GM19455 (cell line): ENCODE data around the gene LHX5.

Experiments
- ATAC-seq: cut with Tn5 transposase; IDR thresholded peaks from one replicate; pipeline ENCODE4 v1.9.1; 2021; ENCODE audit not compliant: unreplicated experiment

The LHX5 gene

DNA sequence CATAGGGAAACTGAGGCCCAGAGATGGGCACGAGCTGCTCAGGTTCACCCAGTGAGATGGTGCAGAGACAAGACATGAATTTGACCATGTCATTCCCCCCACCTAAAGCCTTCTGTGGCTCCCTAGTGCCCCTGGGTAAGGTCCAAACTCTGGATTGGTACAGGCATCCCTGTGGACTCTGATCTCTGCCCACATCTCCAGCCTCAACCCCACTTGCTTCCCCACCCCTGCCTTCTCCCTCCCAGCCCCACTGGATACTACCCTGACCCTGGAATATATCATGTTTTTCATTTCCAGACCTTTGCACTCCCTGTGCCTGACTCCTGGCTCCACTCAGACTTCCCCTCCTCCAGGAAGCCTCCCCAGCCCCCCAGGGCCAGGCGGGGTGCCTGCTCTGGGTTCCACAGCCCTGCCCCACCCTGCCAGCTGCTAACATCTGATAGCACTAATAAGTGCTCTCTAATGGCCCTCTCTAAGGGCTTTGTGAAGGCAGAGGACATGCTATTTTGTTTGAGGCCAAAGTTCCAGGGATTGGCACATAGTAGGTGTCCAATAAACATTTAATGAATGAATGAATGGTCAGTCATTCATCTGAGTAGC, 50.6 kb downstream of the LHX5 start:
- no peak for ATAC-seq

DNA sequence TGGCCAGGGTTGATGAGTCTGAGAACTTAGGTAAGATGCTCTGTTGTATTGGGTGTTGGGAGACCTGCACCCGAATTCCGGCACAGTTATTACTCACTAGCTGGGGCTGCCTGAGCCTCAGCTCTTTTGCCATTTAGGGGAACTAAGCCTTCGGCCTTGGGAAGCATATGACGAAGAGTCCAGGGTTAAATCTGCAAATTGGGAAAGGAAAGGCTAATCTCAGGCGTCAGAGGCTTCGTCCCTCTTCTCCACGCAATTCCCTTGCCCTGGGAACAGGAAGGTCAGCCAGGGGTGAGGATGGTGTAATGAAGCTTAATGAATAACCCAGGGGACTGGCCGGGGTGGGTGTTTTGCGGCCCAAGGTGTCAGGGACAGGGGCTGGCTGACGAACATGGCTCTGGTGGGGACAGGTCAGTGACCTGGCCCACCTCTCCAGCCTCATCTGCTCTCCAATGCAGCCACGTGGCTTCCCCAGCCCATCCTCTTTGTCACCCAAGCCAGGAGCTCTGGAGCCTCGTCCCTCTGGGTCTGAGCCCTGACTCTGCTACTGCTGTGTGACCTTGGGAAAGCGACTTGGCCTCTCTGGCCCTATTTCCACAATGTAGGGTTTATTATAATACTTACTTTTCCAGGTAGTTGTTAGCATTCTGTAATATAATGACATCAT, 53.3 kb downstream of the LHX5 start:
- ATAC-seq = no peak

DNA sequence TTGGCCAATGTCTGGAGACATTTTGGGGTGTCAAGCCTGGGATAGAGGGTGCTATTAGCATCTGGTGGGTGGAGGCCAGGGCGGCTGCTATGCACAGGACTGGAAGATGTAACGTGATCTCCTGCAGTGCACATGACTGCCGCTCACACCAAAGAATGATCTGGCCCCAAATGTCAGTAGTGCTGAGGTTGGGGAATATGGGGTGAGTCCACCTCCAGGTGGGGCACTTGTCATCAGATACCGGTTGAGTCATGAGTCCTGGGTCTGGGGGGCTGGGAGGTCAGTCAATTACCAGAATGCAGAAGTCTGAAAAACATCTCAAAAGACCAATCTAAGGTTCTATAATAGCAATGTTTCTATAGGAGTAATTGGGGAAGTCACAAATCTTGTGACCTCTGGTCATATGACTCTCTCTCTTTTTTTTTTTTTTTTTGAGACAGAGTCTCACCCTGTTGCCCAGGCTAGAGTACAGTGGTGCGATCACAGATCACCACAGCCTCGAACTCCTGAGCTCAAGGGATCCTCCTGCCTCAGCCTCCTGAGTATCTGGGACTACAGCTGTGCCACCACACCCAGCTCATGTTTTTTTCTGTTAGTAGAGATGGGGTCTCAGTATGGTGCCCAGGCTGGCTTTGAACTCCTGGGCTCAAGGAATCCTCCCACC, 55.4 kb downstream of the LHX5 start:
- no peak for ATAC-seq

DNA sequence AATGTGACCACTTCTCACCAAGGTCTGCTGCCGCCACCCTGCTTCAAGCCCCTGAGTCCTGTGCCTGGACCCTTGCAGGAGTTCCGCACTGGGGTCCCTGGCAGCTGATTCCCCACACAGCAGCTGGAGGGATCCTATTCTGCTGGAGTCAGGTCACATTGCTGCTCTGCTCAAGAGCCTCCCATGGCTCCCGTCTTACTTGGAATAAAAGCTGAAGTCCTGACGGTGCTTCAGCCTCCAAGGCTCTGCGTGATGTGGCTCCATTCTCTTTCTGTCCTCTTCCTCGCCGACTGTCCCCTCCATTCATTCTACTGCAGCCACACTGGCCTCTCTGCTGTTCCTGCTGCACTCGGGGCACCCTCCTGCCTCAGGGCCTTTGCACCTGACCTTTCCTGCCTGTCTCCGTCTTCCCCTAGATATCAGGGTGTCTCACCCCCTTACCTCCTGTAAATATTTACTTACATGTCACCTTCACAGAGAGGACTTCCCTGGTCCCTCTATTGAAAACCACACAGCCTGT, 57.1 kb downstream of the LHX5 start:
- no peak for ATAC-seq

DNA sequence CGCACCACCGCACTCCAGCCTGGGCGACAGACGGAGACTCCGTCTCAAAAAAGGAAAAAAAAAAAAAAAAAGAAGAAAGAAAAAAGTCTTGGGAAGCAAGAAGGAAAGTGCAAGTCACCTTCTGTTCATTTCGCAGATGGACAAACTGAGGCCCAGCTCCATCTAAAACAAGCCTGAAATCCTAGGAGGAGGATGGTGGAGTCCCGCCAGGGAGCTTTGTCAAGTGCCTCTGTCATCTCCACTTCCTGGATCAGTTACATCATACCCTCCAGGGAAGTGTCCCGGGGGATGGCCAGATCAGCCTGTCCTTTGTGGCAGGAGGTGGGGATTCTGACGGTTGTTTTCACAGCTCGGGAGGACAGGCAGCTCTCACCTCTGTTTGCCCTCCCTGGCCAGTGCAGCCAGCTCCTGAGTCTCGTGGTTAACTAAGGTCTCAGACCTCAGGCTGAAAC, 58.2 kb downstream of the LHX5 start:
- ATAC-seq = no peak
